AG04449 (cell line): Measurements from ENCODE around the gene CD180.

Source experiments
- CTCF ChIA-PET: fragments of 350-600 bp; formaldehyde crosslinking; extraction: SDS; loops from one replicate; lab custom pipeline; 2021; ENCODE audit warnings: antibody characterized with exemption; lab: Yijun Ruan, JAX
- POLR2A ChIA-PET: fragments of 400-600, 350-600 bp; formaldehyde crosslinking; extraction: SDS; loops from one replicate; lab custom pipeline; 2020; ENCODE audit warnings: antibody characterized with exemption, inconsistent platforms; lab: Yijun Ruan, JAX
- DNase-seq: peaks from one replicate; pipeline ENCODE4 v3.0.0-alpha.2; 2010; ENCODE audit warnings: low read depth, low spot score
- H3K4me3 ChIP-seq: 2 replicates; pipeline ENCODE4 v1.5.1; 2011; ENCODE audit warnings: low read depth, mild to moderate bottlenecking, control low read depth, low read length
- TF ChIP-seq, protein P1 (sequence below): IDR thresholded peaks from one replicate; pipeline ENCODE4 v1.5.1; 2011; ENCODE audit warnings: mild to moderate bottlenecking, moderate library complexity, low read length, control low read depth, inconsistent platforms; ENCODE audit not compliant: insufficient read depth; ENCODE audit errors: missing control alignments

CD180 gene

DNA sequence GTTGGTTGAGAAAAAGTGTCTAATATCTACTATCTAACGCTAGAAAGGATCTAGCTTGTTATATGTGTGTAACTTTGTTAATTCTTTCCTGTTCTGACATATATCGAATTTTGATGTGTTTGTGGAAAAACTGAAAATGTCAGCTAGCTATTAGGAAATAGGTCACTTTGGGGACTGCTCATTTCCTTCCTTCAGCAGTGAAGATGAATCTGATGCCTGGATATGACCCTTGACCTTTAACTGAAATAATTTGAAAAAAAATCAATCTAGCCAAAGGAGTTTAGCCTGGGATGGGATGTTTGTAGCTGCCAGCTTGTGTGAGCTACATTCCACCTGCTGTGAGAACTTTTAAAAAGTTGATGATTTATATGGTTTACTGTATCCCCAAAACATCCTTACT is 66.8 kb downstream of the CD180 start:
- no peak overlapping the region for H3K4me3 ChIP-seq
- POLR2A ChIA-PET = no interaction called here
- TF ChIP-seq, protein P1, sequence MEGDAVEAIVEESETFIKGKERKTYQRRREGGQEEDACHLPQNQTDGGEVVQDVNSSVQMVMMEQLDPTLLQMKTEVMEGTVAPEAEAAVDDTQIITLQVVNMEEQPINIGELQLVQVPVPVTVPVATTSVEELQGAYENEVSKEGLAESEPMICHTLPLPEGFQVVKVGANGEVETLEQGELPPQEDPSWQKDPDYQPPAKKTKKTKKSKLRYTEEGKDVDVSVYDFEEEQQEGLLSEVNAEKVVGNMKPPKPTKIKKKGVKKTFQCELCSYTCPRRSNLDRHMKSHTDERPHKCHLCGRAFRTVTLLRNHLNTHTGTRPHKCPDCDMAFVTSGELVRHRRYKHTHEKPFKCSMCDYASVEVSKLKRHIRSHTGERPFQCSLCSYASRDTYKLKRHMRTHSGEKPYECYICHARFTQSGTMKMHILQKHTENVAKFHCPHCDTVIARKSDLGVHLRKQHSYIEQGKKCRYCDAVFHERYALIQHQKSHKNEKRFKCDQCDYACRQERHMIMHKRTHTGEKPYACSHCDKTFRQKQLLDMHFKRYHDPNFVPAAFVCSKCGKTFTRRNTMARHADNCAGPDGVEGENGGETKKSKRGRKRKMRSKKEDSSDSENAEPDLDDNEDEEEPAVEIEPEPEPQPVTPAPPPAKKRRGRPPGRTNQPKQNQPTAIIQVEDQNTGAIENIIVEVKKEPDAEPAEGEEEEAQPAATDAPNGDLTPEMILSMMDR = no peak
- no peak for DNase-seq
- CTCF ChIA-PET = interaction anchor here (0.9 to 1.3 kb wide), 2 partner anchors 33 to 140 kb away, joined by 3 read pairs; no protein-coding TSS in a partner anchor
